H9 (cell line): ENCODE data around the gene DLAT. TPM values are rescaled to one million over a fixed set of nuclear protein-coding genes. Genes with fewer than 3 reads are reported as not detected.
"Not testable (repeated sequence)": the region's sequence is repeated elsewhere in the genome, so short reads cannot be mapped to it uniquely, and the experiment has no call there.

ENCODE experiments used
- DNase-seq: peaks from one replicate; pipeline ENCODE4 v3.0.0-alpha.2; 2017
- H2AFZ ChIP-seq: one replicate; pipeline ENCODE4 v1.6.1; 2013; ENCODE audit warnings: mild to moderate bottlenecking, low read length, control low read depth, moderate library complexity
- H2AK5ac ChIP-seq: 2 replicates; pipeline ENCODE4 v1.6.1; 2013; ENCODE audit warnings: low read length, control low read depth, mixed read lengths; ENCODE audit not compliant: insufficient read length
- H2BK120ac ChIP-seq: one replicate; pipeline ENCODE4 v1.6.1; 2013; ENCODE audit warnings: low read depth, mild to moderate bottlenecking, low read length, control low read depth, inconsistent platforms; ENCODE audit not compliant: poor library complexity, severe bottlenecking
- H2BK12ac ChIP-seq: 2 replicates; pipeline ENCODE4 v1.6.1; 2013; ENCODE audit warnings: low read length, control low read depth, mixed read lengths, low read depth; ENCODE audit not compliant: insufficient read length
- H2BK15ac ChIP-seq: 2 replicates; pipeline ENCODE4 v1.6.1; 2013; ENCODE audit warnings: low read depth, low read length, control low read depth
- H2BK20ac ChIP-seq: one replicate; pipeline ENCODE4 v1.6.1; 2013; ENCODE audit warnings: low read depth, mild to moderate bottlenecking, low read length, control low read depth, inconsistent platforms; ENCODE audit not compliant: poor library complexity, severe bottlenecking
- H2BK5ac ChIP-seq: 2 replicates; pipeline ENCODE4 v1.6.1; 2013; ENCODE audit warnings: low read length, control low read depth, mixed read lengths; ENCODE audit not compliant: insufficient read length
- H3K14ac ChIP-seq: 2 replicates; pipeline ENCODE4 v1.6.1; 2013; ENCODE audit warnings: low read length, control low read depth; ENCODE audit not compliant: insufficient read depth
- H3K18ac ChIP-seq: 2 replicates; pipeline ENCODE4 v1.6.1; 2013; ENCODE audit warnings: low read depth, mild to moderate bottlenecking, mixed read lengths, low read length, control low read depth; ENCODE audit not compliant: insufficient read length
- H3K23ac ChIP-seq: 2 replicates; pipeline ENCODE4 v1.6.1; 2013; ENCODE audit warnings: low read length, control low read depth, mixed read lengths, low read depth; ENCODE audit not compliant: insufficient read length
- H3K23me2 ChIP-seq: 2 replicates; pipeline ENCODE4 v1.6.1; 2013; ENCODE audit warnings: low read depth, mild to moderate bottlenecking, mixed read lengths, low read length, control low read depth; ENCODE audit not compliant: insufficient read length, poor library complexity, severe bottlenecking
- H3K27ac ChIP-seq: 2 replicates; pipeline ENCODE4 v1.5.1; 2013; ENCODE audit warnings: low read length, control low read depth, mixed read lengths, low read depth; ENCODE audit not compliant: insufficient read length
- H3K27me3 ChIP-seq: 2 replicates; pipeline ENCODE4 v1.6.1; 2013; ENCODE audit warnings: low read length, control low read depth, inconsistent platforms; ENCODE audit not compliant: insufficient read depth
- H3K4ac ChIP-seq: 2 replicates; pipeline ENCODE4 v1.6.1; 2013; ENCODE audit warnings: low read depth, mild to moderate bottlenecking, control low read depth, inconsistent platforms, low read length, moderate library complexity
- H3K4me1 ChIP-seq: 2 replicates; pipeline ENCODE4 v1.6.1; 2013; ENCODE audit warnings: low read length, control low read depth, inconsistent platforms; ENCODE audit not compliant: insufficient read depth
- H3K4me2 ChIP-seq: 2 replicates; pipeline ENCODE4 v1.6.1; 2013; ENCODE audit warnings: low read length, control low read depth, mixed read lengths; ENCODE audit not compliant: insufficient read length, insufficient read depth
- H3K56ac ChIP-seq: 2 replicates; pipeline ENCODE4 v1.6.1; 2013; ENCODE audit warnings: low read depth, mild to moderate bottlenecking, mixed read lengths, low read length, control low read depth; ENCODE audit not compliant: insufficient read length
- H3K79me1 ChIP-seq: 2 replicates; pipeline ENCODE4 v1.6.1; 2013; ENCODE audit warnings: low read depth, mild to moderate bottlenecking, moderate library complexity, low read length, control low read depth, inconsistent platforms; ENCODE audit not compliant: insufficient read depth, poor library complexity, severe bottlenecking
- H3K79me2 ChIP-seq: 2 replicates; pipeline ENCODE4 v1.6.1; 2013; ENCODE audit warnings: low read length, control low read depth, inconsistent platforms; ENCODE audit not compliant: insufficient read depth
- H3K9ac ChIP-seq: 2 replicates; pipeline ENCODE4 v1.6.1; 2013; ENCODE audit warnings: low read length, control low read depth, mixed read lengths; ENCODE audit not compliant: insufficient read length; ENCODE audit errors: extremely low read depth
- H3K9me3 ChIP-seq: one replicate; pipeline ENCODE4 v1.6.1; 2013; ENCODE audit warnings: low read depth, low read length, inconsistent platforms; ENCODE audit not compliant: control insufficient read depth
- H3T11ph ChIP-seq: one replicate; pipeline ENCODE4 v1.6.1; 2013; ENCODE audit warnings: mild to moderate bottlenecking, low read length, control low read depth, inconsistent platforms
- H4K20me1 ChIP-seq: one replicate; pipeline ENCODE4 v1.6.1; 2013; ENCODE audit not compliant: control insufficient read depth, insufficient read length, insufficient read depth
- H4K5ac ChIP-seq: 2 replicates; pipeline ENCODE4 v1.6.1; 2013; ENCODE audit warnings: low read depth, mild to moderate bottlenecking, mixed read lengths, low read length, control low read depth; ENCODE audit not compliant: insufficient read length
- H4K8ac ChIP-seq: replicated peaks from 2 replicates; pipeline ENCODE4 v1.6.1; 2013; ENCODE audit warnings: low read length, control low read depth, mixed read lengths, low read depth; ENCODE audit not compliant: insufficient read length
- H4K91ac ChIP-seq: 2 replicates; pipeline ENCODE4 v1.6.1; 2013; ENCODE audit warnings: low read depth, mild to moderate bottlenecking, moderate library complexity, mixed read lengths, low read length, control low read depth; ENCODE audit not compliant: insufficient read length
- H3K27ac Mint-ChIP-seq, 3 experiments: 2 replicates in 2 of 3; 3 replicates in 1 of 3; pipeline ENCODE4 v1.8.0; 2020 to 2021; ENCODE audit warnings: mixed read lengths in 3 of 3, mild to moderate bottlenecking in 1 of 3, moderate library complexity in 1 of 3
- H3K27me3 Mint-ChIP-seq: 2 replicates; pipeline ENCODE4 v1.8.0; 2021; ENCODE audit warnings: low read depth, mild to moderate bottlenecking, moderate library complexity, mixed read lengths
- H3K36me3 Mint-ChIP-seq, 3 experiments: 2 replicates in 2 of 3; 3 replicates in 1 of 3; pipeline ENCODE4 v1.8.0; 2020 to 2021; ENCODE audit warnings: low read depth in 3 of 3, mixed read lengths in 3 of 3; ENCODE audit not compliant: insufficient read depth in 1 of 3
- H3K4me1 Mint-ChIP-seq, 2 experiments: 2 replicates each; pipeline ENCODE4 v1.8.0; 2020; ENCODE audit warnings: mixed read lengths in 2 of 2
- H3K4me3 Mint-ChIP-seq, 2 experiments: 2 replicates in 1 of 2; 3 replicates in 1 of 2; pipeline ENCODE4 v1.8.0; 2020 to 2021; ENCODE audit warnings: mild to moderate bottlenecking in 2 of 2, mixed read lengths in 2 of 2, moderate library complexity in 1 of 2
- H3K9me3 Mint-ChIP-seq, 2 experiments: 2 replicates in 1 of 2; 3 replicates in 1 of 2; pipeline ENCODE4 v1.8.0; 2020; ENCODE audit warnings: mild to moderate bottlenecking in 2 of 2, mixed read lengths in 2 of 2, moderate library complexity in 1 of 2
- WGBS: extraction: QIAGEN DNeasy Blood & Tissue Kit; methylation state at CpG from one replicate; pipeline ENCODE4 v1.1.7; 2013; ENCODE audit warnings: missing lambda C conversion rate, low lambda C conversion rate, mixed read lengths; ENCODE audit not compliant: insufficient read length; ENCODE audit errors: extremely low coverage; 5-methylcytosine and 5-hydroxymethylcytosine counted together
- total RNA-seq: library from RNA; stranded (reverse); gene quantifications from 2 replicates; pipeline ENCODE4 v1.2.1, GENCODE V29; 2021

DLAT gene
- total RNA-seq, 1 experiment from 2014 or later = 58.4 TPM

DNA sequence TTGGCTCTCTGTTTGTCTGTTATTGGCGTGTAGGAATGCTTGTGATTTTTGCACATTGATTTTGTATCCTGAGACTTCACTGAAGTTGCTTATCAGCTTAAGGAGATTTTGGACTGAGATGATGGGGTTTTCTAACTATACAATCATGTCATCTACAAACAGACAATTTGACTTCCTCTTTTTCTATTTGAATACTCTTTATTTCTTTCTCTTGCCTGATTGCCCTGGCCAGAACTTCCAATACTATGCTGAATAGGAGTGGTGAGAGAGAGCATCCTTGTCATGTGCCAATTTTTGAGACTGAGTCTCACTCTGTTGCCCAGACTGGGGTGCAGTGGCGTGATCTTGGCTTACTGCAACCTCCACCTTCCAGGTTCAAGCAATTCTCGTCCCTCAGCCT is 23.0 kb downstream of the DLAT start:
- not testable (repeated sequence) for H2BK120ac ChIP-seq, H3K23me2 ChIP-seq, H3K27me3 Mint-ChIP-seq, H3K27me3 ChIP-seq, H4K91ac ChIP-seq, H3K27ac Mint-ChIP-seq, H3K79me1 ChIP-seq, H3T11ph ChIP-seq, H2BK15ac ChIP-seq, H3K9me3 Mint-ChIP-seq, H3K9ac ChIP-seq, H4K20me1 ChIP-seq, H2BK5ac ChIP-seq, H4K8ac ChIP-seq, H3K56ac ChIP-seq, H2BK20ac ChIP-seq, H4K5ac ChIP-seq, H3K4me1 Mint-ChIP-seq, H3K4me1 ChIP-seq, H2BK12ac ChIP-seq, DNase-seq, H2AK5ac ChIP-seq, H3K79me2 ChIP-seq, H3K4me3 Mint-ChIP-seq, H3K9me3 ChIP-seq, H2AFZ ChIP-seq, H3K4ac ChIP-seq, H3K23ac ChIP-seq, H3K4me2 ChIP-seq, H3K18ac ChIP-seq, H3K27ac ChIP-seq, H3K14ac ChIP-seq
- no CpG with 5 or more reads among the region's 3 CpGs for WGBS
- H3K36me3 Mint-ChIP-seq = peaks cover 64 to 88% (median 87%) of the 10 kb centered on the region in 3 experiments
